ENCODE results near the gene SLC25A12.
"Not testable (repeated sequence)": the region's sequence is repeated elsewhere in the genome, so short reads cannot be mapped to it uniquely, and the experiment has no call there.

SLC25A12 gene

GRCh38 chr2:171822525-171823322 lies 71.3 kb downstream of the SLC25A12 start:
- DNase-seq (ENCODE audit: low read depth, low spot score): no peak

- DNase-seq (ENCODE audit: low read depth, low spot score): no peak
These were observed 74.6 kb downstream of the SLC25A12 start for GRCh38 chr2:171819453-171819852.

- DNase-seq (ENCODE audit: low read depth, low spot score): no peak
These were observed 79.2 kb downstream of the SLC25A12 start for GRCh38 chr2:171814883-171815282.

DNA sequence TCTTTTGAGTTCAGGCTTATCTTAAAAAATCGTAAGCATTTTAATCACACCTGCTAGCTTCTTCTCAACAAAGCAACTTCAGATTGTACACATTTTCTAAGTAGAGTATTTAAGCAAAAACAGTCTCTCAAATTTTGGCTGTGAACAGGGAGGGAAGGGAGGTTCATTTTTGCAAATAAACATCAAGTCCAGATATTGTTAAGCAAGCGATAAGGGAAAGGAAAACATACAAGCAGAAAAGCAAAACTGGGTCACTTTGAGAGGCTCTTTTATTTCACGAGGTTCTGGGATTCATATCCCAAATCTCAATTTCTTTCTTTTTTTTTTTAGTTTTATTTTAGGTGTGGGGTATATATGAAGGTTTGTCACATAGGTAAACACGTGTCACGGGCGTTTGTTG lies 79.9 kb downstream of the SLC25A12 start:
- DNase-seq (ENCODE audit: low read depth, low spot score): no peak

DNA sequence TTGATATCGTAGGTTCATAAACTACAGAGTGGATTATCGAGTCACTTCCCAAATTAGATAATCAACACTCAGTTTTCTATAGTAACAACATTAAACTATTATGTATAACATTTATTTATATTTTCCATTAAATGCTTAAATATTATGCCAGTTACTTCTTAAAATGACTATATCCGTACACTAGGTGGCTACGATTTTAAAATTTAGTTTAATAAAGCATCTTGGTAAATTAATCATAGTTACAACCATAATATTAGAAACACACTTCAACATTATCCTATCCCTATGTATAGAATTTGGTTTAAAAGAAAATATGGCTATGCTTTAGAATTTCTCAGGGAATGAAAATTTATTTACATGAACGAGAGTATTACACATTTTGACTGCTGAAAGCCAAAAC lies 80.3 kb downstream of the SLC25A12 start:
- DNase-seq (ENCODE audit: low read depth, low spot score): no peak

GRCh38 chr2:171813126-171813525 lies 80.9 kb downstream of the SLC25A12 start:
- DNase-seq (ENCODE audit: low read depth, low spot score): no peak

DNA sequence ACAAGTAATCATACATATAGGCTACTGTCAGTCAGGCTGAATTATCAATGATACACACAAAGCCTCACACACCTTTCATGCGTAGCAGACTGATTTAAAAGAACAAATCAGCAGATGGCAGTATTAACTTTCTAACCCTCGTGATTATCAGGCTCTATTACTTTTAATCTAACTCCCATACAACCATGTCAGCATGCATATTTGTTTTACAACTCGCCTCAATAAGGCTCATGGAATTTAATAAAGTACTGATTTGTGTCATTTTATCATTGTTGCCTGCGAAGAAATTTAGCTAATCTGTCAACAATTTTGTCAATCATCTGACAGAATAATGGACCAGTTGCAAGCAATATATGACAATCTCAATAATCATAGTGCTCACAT lies 82.8 kb downstream of the SLC25A12 start:
- DNase-seq (ENCODE audit: low read depth, low spot score): no peak

DNA sequence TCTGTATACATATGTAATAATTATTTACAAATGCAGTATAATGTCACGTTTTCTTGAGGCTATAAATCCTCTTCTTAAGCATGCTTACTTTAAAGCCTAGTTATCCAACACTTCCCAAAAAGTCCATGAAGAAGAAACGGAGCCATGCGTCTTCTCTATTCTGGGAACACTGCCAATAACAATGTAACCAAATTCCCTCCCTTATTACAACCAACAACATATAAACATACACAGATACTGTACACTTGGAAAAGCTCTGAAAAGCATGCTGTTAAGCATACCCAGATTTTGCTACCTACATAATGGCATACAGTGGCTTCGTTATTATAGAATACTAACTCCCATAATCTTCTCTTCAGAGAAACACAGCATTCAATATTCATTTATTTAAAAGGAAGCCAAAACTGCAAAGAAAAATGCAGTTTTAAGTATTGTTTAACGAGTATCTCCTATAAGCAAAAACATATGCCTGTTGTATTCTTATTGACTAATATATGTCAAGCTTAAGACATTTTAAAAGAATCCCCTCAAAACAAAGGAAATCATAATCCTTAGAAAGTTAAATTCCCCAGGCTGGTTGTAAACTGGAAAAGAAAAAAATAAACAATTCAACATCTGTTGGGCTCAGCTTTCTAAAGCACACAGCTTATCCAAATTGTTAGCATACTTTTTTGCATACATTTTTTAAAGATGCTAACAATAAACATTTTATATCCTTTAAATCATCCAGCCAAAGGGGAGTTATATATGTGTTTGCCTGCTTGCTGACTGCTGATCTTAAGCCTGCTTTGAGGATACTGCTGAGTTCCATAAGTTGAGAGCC lies 83.4 kb downstream of the SLC25A12 start:
- peak; percentile 43 for DNase-seq (ENCODE audit: low read depth, low spot score)

- DNase-seq (ENCODE audit: low read depth, low spot score): not testable (repeated sequence)
These were observed 85.2 kb downstream of the SLC25A12 start for GRCh38 chr2:171808885-171809284.

DNA sequence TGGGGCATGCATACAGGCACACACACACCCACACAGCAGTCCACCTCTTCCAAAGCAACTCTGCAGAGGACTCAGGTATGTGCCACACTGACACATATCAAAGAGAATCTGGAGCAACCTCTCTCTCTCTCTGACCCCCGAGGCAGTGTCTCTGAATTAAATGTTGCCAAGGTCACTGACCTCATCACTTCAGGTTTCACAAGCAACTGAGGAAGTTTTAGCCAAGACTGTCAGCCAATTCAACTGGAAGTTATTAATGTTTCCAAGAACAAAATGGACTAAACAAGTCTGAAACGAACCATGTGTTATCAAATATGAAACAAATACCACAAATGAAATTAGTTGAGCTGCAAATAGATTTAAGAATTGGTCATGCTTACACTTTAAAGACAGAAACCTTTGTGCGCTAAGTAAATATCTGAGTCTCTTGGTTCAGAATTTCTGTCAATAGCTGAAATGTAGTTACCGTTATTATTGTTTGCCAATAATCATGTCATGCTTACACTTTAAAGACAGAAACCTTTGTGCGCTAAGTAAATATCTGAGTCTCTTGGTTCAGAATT lies 86.1 kb downstream of the SLC25A12 start:
- DNase-seq (ENCODE audit: low read depth, low spot score): no peak

- DNase-seq (ENCODE audit: low read depth, low spot score): no peak
These were observed 86.9 kb downstream of the SLC25A12 start for GRCh38 chr2:171807119-171807518.

- no peak for DNase-seq (ENCODE audit: low read depth, low spot score)
These were observed 89.6 kb downstream of the SLC25A12 start for GRCh38 chr2:171804456-171804855.

GRCh38 chr2:171803757-171804156 lies 90.3 kb downstream of the SLC25A12 start:
- no peak for DNase-seq (ENCODE audit: low read depth, low spot score)

- no peak for DNase-seq (ENCODE audit: low read depth, low spot score)
These were observed 93.4 kb downstream of the SLC25A12 start for GRCh38 chr2:171800639-171801038.

- no peak for DNase-seq (ENCODE audit: low read depth, low spot score)
These were observed 95.8 kb downstream of the SLC25A12 start for GRCh38 chr2:171798156-171798820.

GRCh38 chr2:171794918-171795317 lies 99.1 kb downstream of the SLC25A12 start:
- no peak for DNase-seq (ENCODE audit: low read depth, low spot score)

GRCh38 chr2:171793691-171794678 lies 100.1 kb downstream of the SLC25A12 start:
- no peak for DNase-seq (ENCODE audit: low read depth, low spot score)

GRCh38 chr2:171792886-171793580 lies 101.0 kb downstream of the SLC25A12 start:
- no peak for DNase-seq (ENCODE audit: low read depth, low spot score)

DNA sequence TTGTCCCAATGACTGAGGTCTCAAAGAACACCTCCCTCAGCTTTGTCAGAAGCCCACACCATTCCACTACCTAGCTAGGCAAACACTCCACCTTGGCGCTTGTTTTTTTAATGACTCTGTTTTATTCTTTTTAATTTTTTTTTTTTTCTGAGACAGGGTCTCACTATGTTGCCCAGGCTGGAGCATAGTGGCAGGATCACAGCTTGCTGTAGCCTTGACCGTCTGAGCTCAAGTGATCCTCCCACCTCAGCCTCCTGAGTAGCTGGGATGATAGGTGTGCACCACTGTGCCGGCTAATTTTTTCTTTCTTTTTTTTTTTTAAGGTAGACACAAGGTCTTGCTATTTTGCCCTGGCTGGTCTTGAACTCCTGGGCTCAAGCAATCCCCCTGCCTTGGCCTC lies 101.9 kb downstream of the SLC25A12 start:
- no peak for DNase-seq (ENCODE audit: low read depth, low spot score)

- no peak for DNase-seq (ENCODE audit: low read depth, low spot score)
These were observed 102.7 kb downstream of the SLC25A12 start for GRCh38 chr2:171791361-171791760.

Data from brain pericyte (primary cell).